ENCODE measurements around the gene DISP2. TPM values are rescaled to one million over a fixed set of nuclear protein-coding genes. Genes with fewer than 3 reads are reported as not detected.

The DISP2 gene
- total RNA-seq, 6 experiments from 2014 or later = 0.06 to 0.71 (median 0.16) TPM

GRCh38 chr15:40349163-40349562, 8.9 kb upstream of the DISP2 start:
- no peaks in the 10 kb centered on the region for H3K27me3 ChIP-seq
- intact Hi-C loops (cut with DNase I) = loop anchor here in 1 of 2 donors (10.0 kb wide), 1 partner anchor 76 kb away; no protein-coding TSS in a partner anchor
- no peaks in the 10 kb centered on the region for H3K9me3 ChIP-seq
- DNase-seq = no peak
- no peak overlapping the region for H3K27ac ChIP-seq
- peaks cover 0 to 12% (median 2%) of the 10 kb centered on the region in 4 donors for H3K4me1 ChIP-seq
- no peak overlapping the region for H3K4me3 ChIP-seq
- 82% methylated on average over 3 of the region's 5 CpGs for WGBS (ENCODE audit: insufficient coverage, low coverage, low lambda C conversion rate, missing lambda C conversion rate)
- TF ChIP-seq POLR2A (IDR thresholded peaks at IDR 0.05) = no peak
- no peak for TF ChIP-seq CTCF (IDR thresholded peaks at IDR 0.05)
- no peak for ATAC-seq
- no peaks in the 10 kb centered on the region for H3K36me3 ChIP-seq

- no peak for DNase-seq
- no peak overlapping the region for H3K4me3 ChIP-seq
- H3K9me3 ChIP-seq = no peaks in the 10 kb centered on the region
- H3K4me1 ChIP-seq = peaks cover 0 to 15% (median 2%) of the 10 kb centered on the region in 4 donors
- TF ChIP-seq POLR2A (IDR thresholded peaks at IDR 0.05) (no peak), CTCF (IDR thresholded peaks at IDR 0.05) (no peak)
- H3K36me3 ChIP-seq = no peaks in the 10 kb centered on the region
- intact Hi-C loops (cut with DNase I) = no loop called here
- no peak for ATAC-seq
- H3K27ac ChIP-seq = no peak overlapping the region
- no peaks in the 10 kb centered on the region for H3K27me3 ChIP-seq
- WGBS (ENCODE audit: insufficient coverage, low coverage, low lambda C conversion rate, missing lambda C conversion rate) = 68% methylated on average over 4 of the region's 7 CpGs
These were observed 5.6 kb upstream of the DISP2 start for GRCh38 chr15:40352281-40352901.

- Histone ChIP-seq H3K27me3 (no peaks in the 10 kb centered on the region), H3K27ac (peak overlapping the region in 1 of 3 donors; percentile 60), H3K9me3 (no peaks in the 10 kb centered on the region), H3K36me3 (no peaks in the 10 kb centered on the region), H3K4me1 (peaks cover 0 to 18% (median 2%) of the 10 kb centered on the region in 4 donors), H3K4me3 (no peak overlapping the region)
- 38% methylated on average over 5 of the region's 5 CpGs for WGBS (ENCODE audit: insufficient coverage, low coverage, low lambda C conversion rate, missing lambda C conversion rate)
- intact Hi-C loops (cut with DNase I) = no loop called here
- DNase-seq = peak; percentile 72 to 94 (median 93)
- no peak for TF ChIP-seq POLR2A (IDR thresholded peaks at IDR 0.05)
- no peak for TF ChIP-seq CTCF (IDR thresholded peaks at IDR 0.05)
- peak; percentile 82 to 88 (median 86) for ATAC-seq
These were observed 4.3 kb upstream of the DISP2 start for GRCh38 chr15:40353697-40354096.

- H3K27me3 ChIP-seq = no peaks in the 10 kb centered on the region
- TF ChIP-seq POLR2A (IDR thresholded peaks at IDR 0.05) (no peak), CTCF (IDR thresholded peaks at IDR 0.05) (peak in 2 of 4 donors; percentile 10)
- DNase-seq (no peak), ATAC-seq (no peak)
- peak overlapping the region in 1 of 3 donors; percentile 60 for H3K27ac ChIP-seq
- intact Hi-C loops (cut with DNase I) = no loop called here
- WGBS (ENCODE audit: insufficient coverage, low coverage, low lambda C conversion rate, missing lambda C conversion rate) = 44% methylated on average over 6 of the region's 9 CpGs
- no peaks in the 10 kb centered on the region for H3K36me3 ChIP-seq
- H3K9me3 ChIP-seq = no peaks in the 10 kb centered on the region
- peaks cover 0 to 18% (median 2%) of the 10 kb centered on the region in 4 donors for H3K4me1 ChIP-seq
- no peak overlapping the region for H3K4me3 ChIP-seq
These were observed 3.4 kb upstream of the DISP2 start for GRCh38 chr15:40354408-40355171.
